HEK293 (cell line): ENCODE results near the gene HAND2.

Source experiments
- CTCF ChIA-PET: fragments of 350-600 bp; formaldehyde crosslinking; extraction: SDS; loops from one replicate; lab custom pipeline; 2021; ENCODE audit warnings: antibody characterized with exemption; lab: Yijun Ruan, JAX
- POLR2A ChIA-PET: fragments of 300-600 bp; formaldehyde crosslinking; extraction: SDS; loops from one replicate; lab custom pipeline; 2020; ENCODE audit warnings: antibody characterized with exemption, inconsistent platforms; lab: Yijun Ruan, JAX
- H3K27ac ChIP-seq: fragments of 200-500 bp; sonication (Bioruptor generic); 2 replicates; pipeline ENCODE4 v1.5.1; 2014; ENCODE audit warnings: low read depth, low read length, control low read depth, inconsistent platforms; ENCODE audit errors: extremely low read depth
- H3K36me3 ChIP-seq, 2 experiments: fragments of 200-500 bp in 1 of 2; sonication (Bioruptor generic) in 1 of 2; 1 replicate in 1 of 2; 2 replicates in 1 of 2; pipeline ENCODE4 v1.5.1; 2014 to 2017; ENCODE audit warnings: inconsistent platforms in 2 of 2, low read length in 2 of 2; ENCODE audit not compliant: control insufficient read depth in 2 of 2, insufficient read depth in 1 of 2
- H3K4me1 ChIP-seq: fragments of 200-500 bp; sonication (Bioruptor generic); 2 replicates; pipeline ENCODE4 v1.5.1; 2014; ENCODE audit warnings: mild to moderate bottlenecking, low read length, inconsistent platforms; ENCODE audit not compliant: control insufficient read depth, insufficient read depth
- H3K4me3 ChIP-seq: 2 replicates; pipeline ENCODE4 v1.5.1; 2011; ENCODE audit warnings: low read depth, mild to moderate bottlenecking, control low read depth, low read length, moderate library complexity
- H3K9me3 ChIP-seq: fragments of 200-500 bp; sonication (Bioruptor generic); 2 replicates; pipeline ENCODE4 v1.5.1; 2014; ENCODE audit warnings: low read depth, low read length, inconsistent platforms; ENCODE audit not compliant: control insufficient read depth, insufficient read depth
- BCL11B ChIP-seq: fragments of 450-650 bp; formaldehyde crosslinking; IDR thresholded peaks from 2 replicates; pipeline ENCODE4 v1.5.1; 2016; ENCODE audit warnings: low read depth, missing biosample characterization, missing genetic modification characterization
- GLI4 ChIP-seq: fragments of 450-650 bp; formaldehyde crosslinking; IDR thresholded peaks from 2 replicates; pipeline ENCODE4 v1.5.1; 2016; ENCODE audit warnings: missing biosample characterization, missing genetic modification characterization
- HOXA7 ChIP-seq: sonication (generic); formaldehyde crosslinking; IDR thresholded peaks from 2 replicates; pipeline ENCODE4 v1.8.1; 2022; ENCODE audit warnings: missing genetic modification reagents, borderline replicate concordance
- TCF7L2 ChIP-seq: IDR thresholded peaks from 2 replicates; pipeline ENCODE4 v1.6.1; 2011; ENCODE audit warnings: low read depth, mild to moderate bottlenecking, inconsistent platforms, low read length, moderate library complexity, borderline replicate concordance
- ZBTB10 ChIP-seq: fragments of 450-650 bp; formaldehyde crosslinking; IDR thresholded peaks from 2 replicates; pipeline ENCODE4 v1.5.1; 2016; ENCODE audit warnings: missing biosample characterization, missing genetic modification characterization
- ZFP41 ChIP-seq: fragments of 450-650 bp; formaldehyde crosslinking; IDR thresholded peaks from 2 replicates; pipeline ENCODE4 v1.5.1; 2016; ENCODE audit warnings: missing biosample characterization, missing genetic modification characterization, borderline replicate concordance
- ZNF19 ChIP-seq: fragments of 450-650 bp; formaldehyde crosslinking; IDR thresholded peaks from 2 replicates; pipeline ENCODE4; 2016; ENCODE audit warnings: missing biosample characterization, missing genetic modification characterization, low read depth
- ZNF248 ChIP-seq: fragments of 450-650 bp; formaldehyde crosslinking; IDR thresholded peaks from 2 replicates; pipeline ENCODE4 v1.5.1; 2017; ENCODE audit warnings: missing biosample characterization, missing genetic modification characterization
- ZNF488 ChIP-seq: fragments of 450-650 bp; formaldehyde crosslinking; IDR thresholded peaks from 2 replicates; pipeline ENCODE4 v1.5.1; 2016; ENCODE audit warnings: missing biosample characterization, missing genetic modification characterization
- ZNF529 ChIP-seq: fragments of 450-650 bp; formaldehyde crosslinking; IDR thresholded peaks from 2 replicates; pipeline ENCODE4 v1.5.1; 2017; ENCODE audit warnings: missing genetic modification characterization, missing biosample characterization; ENCODE audit not compliant: insufficient replicate concordance
- ZNF561 ChIP-seq: fragments of 450-650 bp; IDR thresholded peaks from 2 replicates; pipeline ENCODE4 v1.5.1; 2018; ENCODE audit warnings: missing biosample characterization, missing genetic modification characterization, borderline replicate concordance
- ZNF660 ChIP-seq: fragments of 450-650 bp; IDR thresholded peaks from 2 replicates; pipeline ENCODE4 v1.5.1; 2018; ENCODE audit warnings: missing biosample characterization, mild to moderate bottlenecking, missing genetic modification characterization
- ZNF677 ChIP-seq: fragments of 450-650 bp; IDR thresholded peaks from 2 replicates; pipeline ENCODE4 v1.5.0; 2018; ENCODE audit warnings: missing biosample characterization, mild to moderate bottlenecking, missing genetic modification characterization, moderate library complexity
- ZNF768 ChIP-seq: fragments of 450-650 bp; formaldehyde crosslinking; IDR thresholded peaks from 2 replicates; pipeline ENCODE4 v1.5.1; 2018; ENCODE audit warnings: missing biosample characterization, mild to moderate bottlenecking, missing genetic modification characterization
- TF ChIP-seq, protein P1 (sequence below): fragments of 450-650 bp; formaldehyde crosslinking; IDR thresholded peaks from 2 replicates; pipeline ENCODE4 v1.5.1; 2016; ENCODE audit warnings: missing biosample characterization, missing genetic modification characterization
- TF ChIP-seq, protein P2 (sequence below): fragments of 450-650 bp; formaldehyde crosslinking; IDR thresholded peaks from 2 replicates; pipeline ENCODE4 v1.5.1; 2016; ENCODE audit warnings: missing biosample characterization, missing genetic modification characterization

Gene HAND2

GRCh38 chr4:173513651-173514050 is 16.4 kb downstream of the HAND2 start (continued):
- no peak for TF ChIP-seq GLI4 (tag by site-specific recombination)
- TF ChIP-seq ZNF768: no peak
- TF ChIP-seq, all 188 proteins: peak for 0

GRCh38 chr4:173511787-173512361 is 18.2 kb downstream of the HAND2 start:
- CTCF ChIA-PET: no interaction called here
- Histone ChIP-seq H3K9me3 (no peaks in the 10 kb centered on the region), H3K4me1 (no peaks in the 10 kb centered on the region), H3K27ac (no peak overlapping the region), H3K36me3 (no peaks in the 10 kb centered on the region), H3K4me3 (no peak overlapping the region)
- TF ChIP-seq ZNF660 (no peak), ZNF677 (no peak)
- POLR2A ChIA-PET: no interaction called here

DNA sequence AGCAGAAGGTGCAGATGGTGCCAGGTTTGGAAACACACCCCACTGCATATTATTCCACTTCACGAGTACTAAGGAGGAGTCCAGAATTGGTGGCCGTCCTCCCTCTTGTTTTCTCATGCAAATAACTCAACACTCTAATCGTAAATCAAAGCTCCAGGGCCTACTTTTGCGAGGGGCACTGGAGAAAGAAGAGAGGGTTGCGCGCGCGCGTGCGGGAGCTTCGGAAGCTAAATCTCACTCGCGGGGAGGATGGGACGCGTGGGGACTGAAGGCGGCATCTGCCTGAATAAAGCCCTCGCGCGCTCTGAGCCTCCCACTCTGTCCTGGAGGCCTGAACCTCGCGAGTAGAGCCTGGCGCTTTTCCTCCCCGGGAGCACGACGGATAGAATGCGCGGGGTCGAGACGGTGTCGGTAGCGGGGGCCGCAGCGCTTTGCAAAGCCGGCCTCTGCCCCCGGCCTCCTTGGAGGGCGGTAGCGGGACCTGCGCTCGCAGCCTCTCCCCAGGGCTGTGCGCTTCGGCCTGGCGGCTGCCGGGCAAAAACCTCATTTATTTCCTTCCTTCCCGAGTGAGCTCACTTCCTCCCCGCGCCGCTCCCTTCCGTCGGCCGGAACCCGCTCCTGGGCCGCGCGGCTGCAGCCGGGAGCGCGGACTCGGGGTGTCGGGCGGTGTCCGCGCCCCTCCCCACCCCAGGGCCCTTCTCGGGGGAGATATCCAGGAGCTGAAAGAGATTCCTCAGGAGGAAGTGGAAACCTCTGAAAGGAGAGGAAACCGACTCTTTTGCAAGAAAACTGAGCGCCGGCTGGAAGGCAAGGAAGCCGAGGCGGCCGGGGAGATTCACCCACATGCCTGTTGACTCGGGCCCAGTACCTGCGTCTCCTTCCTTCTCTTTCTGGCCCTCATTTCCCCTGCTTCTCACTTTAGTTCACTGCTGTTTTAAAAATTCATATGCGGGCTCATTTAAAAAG is 20.7 kb downstream of the HAND2 start:
- Histone ChIP-seq H3K9me3 (no peaks in the 10 kb centered on the region), H3K27ac (no peak overlapping the region), H3K4me3 (no peak overlapping the region), H3K4me1 (no peaks in the 10 kb centered on the region), H3K36me3 (no peaks in the 10 kb centered on the region)
- CTCF ChIA-PET: no interaction called here
- POLR2A ChIA-PET: no interaction called here
- TF ChIP-seq, protein P1, sequence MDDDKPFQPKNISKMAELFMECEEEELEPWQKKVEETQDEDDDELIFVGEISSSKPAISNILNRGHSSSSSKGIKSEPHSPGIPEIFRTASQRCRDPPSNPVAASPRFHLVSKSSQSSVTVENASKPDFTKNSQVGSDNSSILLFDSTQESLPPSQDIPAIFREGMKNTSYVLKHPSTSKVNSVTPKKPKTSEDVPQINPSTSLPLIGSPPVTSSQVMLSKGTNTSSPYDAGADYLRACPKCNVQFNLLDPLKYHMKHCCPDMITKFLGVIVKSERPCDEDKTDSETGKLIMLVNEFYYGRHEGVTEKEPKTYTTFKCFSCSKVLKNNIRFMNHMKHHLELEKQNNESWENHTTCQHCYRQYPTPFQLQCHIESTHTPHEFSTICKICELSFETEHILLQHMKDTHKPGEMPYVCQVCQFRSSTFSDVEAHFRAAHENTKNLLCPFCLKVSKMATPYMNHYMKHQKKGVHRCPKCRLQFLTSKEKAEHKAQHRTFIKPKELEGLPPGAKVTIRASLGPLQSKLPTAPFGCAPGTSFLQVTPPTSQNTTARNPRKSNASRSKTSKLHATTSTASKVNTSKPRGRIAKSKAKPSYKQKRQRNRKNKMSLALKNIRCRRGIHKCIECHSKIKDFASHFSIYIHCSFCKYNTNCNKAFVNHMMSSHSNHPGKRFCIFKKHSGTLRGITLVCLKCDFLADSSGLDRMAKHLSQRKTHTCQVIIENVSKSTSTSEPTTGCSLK (tag by site-specific recombination): no peak
- TF ChIP-seq, protein P2, sequence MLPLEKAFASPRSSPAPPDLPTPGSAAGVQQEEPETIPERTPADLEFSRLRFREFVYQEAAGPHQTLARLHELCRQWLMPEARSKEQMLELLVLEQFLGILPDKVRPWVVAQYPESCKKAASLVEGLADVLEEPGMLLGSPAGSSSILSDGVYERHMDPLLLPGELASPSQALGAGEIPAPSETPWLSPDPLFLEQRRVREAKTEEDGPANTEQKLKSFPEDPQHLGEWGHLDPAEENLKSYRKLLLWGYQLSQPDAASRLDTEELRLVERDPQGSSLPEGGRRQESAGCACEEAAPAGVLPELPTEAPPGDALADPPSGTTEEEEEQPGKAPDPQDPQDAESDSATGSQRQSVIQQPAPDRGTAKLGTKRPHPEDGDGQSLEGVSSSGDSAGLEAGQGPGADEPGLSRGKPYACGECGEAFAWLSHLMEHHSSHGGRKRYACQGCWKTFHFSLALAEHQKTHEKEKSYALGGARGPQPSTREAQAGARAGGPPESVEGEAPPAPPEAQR (tag by site-specific recombination): no peak
- TF ChIP-seq ZBTB10 (tag by site-specific recombination) (no peak), ZNF19 (no peak), ZNF248 (tag by site-specific recombination) (no peak), ZFP41 (tag by site-specific recombination) (no peak), ZNF529 (tag by site-specific recombination) (no peak), ZNF561 (tag by site-specific recombination) (no peak), ZNF488 (tag by site-specific recombination) (no peak), TCF7L2 (no peak), HOXA7 (no peak), BCL11B (tag by site-specific recombination) (no peak)
